Measurements from ENCODE around the gene ENOSF1. TPM values are rescaled to one million over a fixed set of nuclear protein-coding genes. Genes with fewer than 3 reads are reported as not detected.

ENOSF1 gene
- total RNA-seq, 1 experiment from 2014 or later = 39.2 TPM

DNA sequence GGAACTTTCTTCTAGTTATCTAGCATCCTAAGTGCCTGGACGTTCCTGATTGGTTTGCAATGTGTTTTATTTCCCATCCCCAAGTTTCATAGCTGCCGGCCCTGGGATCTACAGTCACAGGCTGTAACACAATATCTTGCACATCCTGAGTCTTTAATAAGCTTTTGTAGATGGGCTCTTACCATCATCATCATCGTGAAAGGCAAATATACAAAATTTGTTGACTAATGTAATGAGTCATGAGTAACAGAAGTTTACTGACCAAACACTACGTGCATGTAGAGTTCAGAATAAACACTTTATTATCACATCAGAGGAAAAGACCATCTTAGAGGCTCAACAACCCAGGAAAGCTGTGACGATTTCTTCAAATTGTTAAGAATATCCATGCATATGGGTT is 63.1 kb downstream of the ENOSF1 start:
- Histone ChIP-seq H3K9me3 (ENCODE audit: low read depth, low read length, poor library complexity, severe bottlenecking) (no peaks in the 10 kb centered on the region), H3K4me1 (ENCODE audit: insufficient read depth, low read length, poor library complexity, severe bottlenecking) (peaks cover 5% of the 10 kb centered on the region), H3K27ac (ENCODE audit: low read depth, low read length, poor library complexity, severe bottlenecking) (no peak overlapping the region), H3K36me3 (ENCODE audit: insufficient read depth, low read length, poor library complexity, severe bottlenecking) (no peaks in the 10 kb centered on the region), H3K27me3 (replicated peaks; ENCODE audit: insufficient read depth, low read depth, low read length, poor library complexity) (no peaks in the 10 kb centered on the region), H3K4me3 (ENCODE audit: low read depth, low read length, poor library complexity, severe bottlenecking) (no peak overlapping the region)
- POLR2A ChIA-PET (ENCODE audit: low non-redundant PET) = no interaction called here
- CTCF ChIA-PET = no interaction called here
- intact Hi-C loops (cut with micrococcal nuclease; ENCODE audit: unreplicated experiment) = no loop called here
- DNase-seq (ENCODE audit: low spot score) = no peak
- TF ChIP-seq, protein P1, sequence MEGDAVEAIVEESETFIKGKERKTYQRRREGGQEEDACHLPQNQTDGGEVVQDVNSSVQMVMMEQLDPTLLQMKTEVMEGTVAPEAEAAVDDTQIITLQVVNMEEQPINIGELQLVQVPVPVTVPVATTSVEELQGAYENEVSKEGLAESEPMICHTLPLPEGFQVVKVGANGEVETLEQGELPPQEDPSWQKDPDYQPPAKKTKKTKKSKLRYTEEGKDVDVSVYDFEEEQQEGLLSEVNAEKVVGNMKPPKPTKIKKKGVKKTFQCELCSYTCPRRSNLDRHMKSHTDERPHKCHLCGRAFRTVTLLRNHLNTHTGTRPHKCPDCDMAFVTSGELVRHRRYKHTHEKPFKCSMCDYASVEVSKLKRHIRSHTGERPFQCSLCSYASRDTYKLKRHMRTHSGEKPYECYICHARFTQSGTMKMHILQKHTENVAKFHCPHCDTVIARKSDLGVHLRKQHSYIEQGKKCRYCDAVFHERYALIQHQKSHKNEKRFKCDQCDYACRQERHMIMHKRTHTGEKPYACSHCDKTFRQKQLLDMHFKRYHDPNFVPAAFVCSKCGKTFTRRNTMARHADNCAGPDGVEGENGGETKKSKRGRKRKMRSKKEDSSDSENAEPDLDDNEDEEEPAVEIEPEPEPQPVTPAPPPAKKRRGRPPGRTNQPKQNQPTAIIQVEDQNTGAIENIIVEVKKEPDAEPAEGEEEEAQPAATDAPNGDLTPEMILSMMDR (conservative IDR thresholded peaks at IDR 0.05; ENCODE audit: low read depth, low read length) = no peak
- no peak for TF ChIP-seq EZH2 (IDR thresholded peaks at IDR 0.05; ENCODE audit: borderline replicate concordance, low read depth, low read length, poor library complexity, severe bottlenecking)
- BruUV-seq (replicated peaks) = no TSS peak

DNA sequence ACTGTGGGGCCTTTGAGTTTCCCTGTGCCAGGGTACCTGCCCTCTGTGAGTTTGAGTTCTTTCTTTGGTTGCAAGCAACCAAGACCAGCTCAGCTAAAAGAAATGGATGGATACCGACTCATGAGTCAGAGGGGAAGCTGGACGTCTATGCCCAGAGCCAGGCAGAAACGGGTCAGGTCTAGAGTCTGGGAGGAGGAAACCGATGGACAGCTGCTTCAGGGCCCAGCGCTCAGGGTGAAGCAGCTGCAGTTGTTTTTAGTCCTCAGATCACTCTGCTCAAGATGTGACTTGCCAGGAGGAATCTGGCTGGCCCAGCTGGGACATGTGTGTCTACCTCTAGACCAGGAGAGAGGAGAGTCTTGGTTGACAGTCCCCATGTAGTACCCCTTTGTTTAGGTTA is 65.1 kb downstream of the ENOSF1 start:
- TF ChIP-seq, protein P1 (conservative IDR thresholded peaks at IDR 0.05; ENCODE audit: low read depth, low read length) = no peak
- TF ChIP-seq EZH2 (IDR thresholded peaks at IDR 0.05; ENCODE audit: borderline replicate concordance, low read depth, low read length, poor library complexity, severe bottlenecking) = no peak
- H3K36me3 ChIP-seq (ENCODE audit: insufficient read depth, low read length, poor library complexity, severe bottlenecking) = no peaks in the 10 kb centered on the region
- no peak overlapping the region for H3K27ac ChIP-seq (ENCODE audit: low read depth, low read length, poor library complexity, severe bottlenecking)
- no peak for DNase-seq (ENCODE audit: low spot score)
- H3K4me1 ChIP-seq (ENCODE audit: insufficient read depth, low read length, poor library complexity, severe bottlenecking) = no peaks in the 10 kb centered on the region
- no TSS peak for BruUV-seq (replicated peaks)
- H3K4me3 ChIP-seq (ENCODE audit: low read depth, low read length, poor library complexity, severe bottlenecking) = no peak overlapping the region
- CTCF ChIA-PET = no interaction called here
- intact Hi-C loops (cut with micrococcal nuclease; ENCODE audit: unreplicated experiment) = no loop called here
- POLR2A ChIA-PET (ENCODE audit: low non-redundant PET) = no interaction called here
- no peaks in the 10 kb centered on the region for H3K27me3 ChIP-seq (replicated peaks; ENCODE audit: insufficient read depth, low read depth, low read length, poor library complexity)
- H3K9me3 ChIP-seq (ENCODE audit: low read depth, low read length, poor library complexity, severe bottlenecking) = no peaks in the 10 kb centered on the region

DNA sequence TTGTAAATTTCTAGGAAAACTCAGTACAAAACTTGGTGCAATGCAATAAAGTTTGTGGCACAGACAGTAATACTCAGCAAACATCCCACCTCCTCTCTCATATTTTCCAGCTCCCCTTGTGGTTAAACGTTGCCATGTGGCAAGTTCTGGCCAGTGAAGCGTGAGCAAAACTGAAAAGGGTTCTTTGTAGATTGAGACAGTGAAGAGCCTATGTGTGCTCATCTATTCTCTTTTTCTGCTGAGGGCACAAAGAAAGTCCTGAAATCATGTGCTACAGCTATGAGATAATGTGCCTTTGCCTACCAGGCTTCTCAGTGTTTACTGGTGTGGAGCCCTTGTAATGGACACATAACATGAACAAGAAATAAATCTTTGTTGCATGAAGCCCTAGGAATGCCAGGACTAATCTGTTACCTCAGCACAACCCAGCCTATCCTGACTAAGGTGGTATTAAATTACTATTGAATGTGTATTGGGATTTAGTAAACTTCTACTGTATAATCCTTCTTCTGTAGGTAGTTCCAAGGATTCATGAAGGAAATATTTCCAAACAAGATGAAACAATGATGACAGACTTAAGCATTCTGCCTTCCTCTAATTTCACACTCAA is 67.9 kb downstream of the ENOSF1 start:
- DNase-seq (ENCODE audit: low spot score) = peak; percentile 41
- H3K4me3 ChIP-seq (ENCODE audit: low read depth, low read length, poor library complexity, severe bottlenecking) = no peak overlapping the region
- no peaks in the 10 kb centered on the region for H3K36me3 ChIP-seq (ENCODE audit: insufficient read depth, low read length, poor library complexity, severe bottlenecking)
- CTCF ChIA-PET = interaction anchor here (0.5 kb wide), 1 partner anchor 196 kb away, joined by 3 read pairs; no protein-coding TSS in a partner anchor
- no peak overlapping the region for H3K27ac ChIP-seq (ENCODE audit: low read depth, low read length, poor library complexity, severe bottlenecking)
- H3K9me3 ChIP-seq (ENCODE audit: low read depth, low read length, poor library complexity, severe bottlenecking) = no peaks in the 10 kb centered on the region
- no TSS peak for BruUV-seq (replicated peaks)
- POLR2A ChIA-PET (ENCODE audit: low non-redundant PET) = no interaction called here
- H3K27me3 ChIP-seq (replicated peaks; ENCODE audit: insufficient read depth, low read depth, low read length, poor library complexity) = no peaks in the 10 kb centered on the region
- no peak for TF ChIP-seq EZH2 (IDR thresholded peaks at IDR 0.05; ENCODE audit: borderline replicate concordance, low read depth, low read length, poor library complexity, severe bottlenecking)
- TF ChIP-seq, protein P1 (conservative IDR thresholded peaks at IDR 0.05; ENCODE audit: low read depth, low read length) = peak; percentile 19; the same call in 1 of the 2 replicates
- intact Hi-C loops (cut with micrococcal nuclease; ENCODE audit: unreplicated experiment) = no loop called here
- H3K4me1 ChIP-seq (ENCODE audit: insufficient read depth, low read length, poor library complexity, severe bottlenecking) = no peaks in the 10 kb centered on the region

Data from A673 (cell line).